ENCODE results near the gene BICRAL.

GRCh38 chr6:42909835-42910234 is 128.0 kb downstream of the BICRAL start:
- TF ChIP-seq EZH2phosphoT487 (conservative IDR thresholded peaks at IDR 0.05; ENCODE audit: low read length) (no peak), CTCF (IDR thresholded peaks at IDR 0.05; ENCODE audit: insufficient read depth, low read length, poor library complexity, severe bottlenecking) (no peak)
